ENCODE results near the gene TNIP2. TPM values are rescaled to one million over a fixed set of nuclear protein-coding genes. Genes with fewer than 3 reads are reported as not detected.

The TNIP2 gene
- total RNA-seq, 1 donor = 41.9 TPM

- no peak overlapping the region for H3K4me3 ChIP-seq (ENCODE audit: low read depth, low read length)
- TF ChIP-seq, protein P1, sequence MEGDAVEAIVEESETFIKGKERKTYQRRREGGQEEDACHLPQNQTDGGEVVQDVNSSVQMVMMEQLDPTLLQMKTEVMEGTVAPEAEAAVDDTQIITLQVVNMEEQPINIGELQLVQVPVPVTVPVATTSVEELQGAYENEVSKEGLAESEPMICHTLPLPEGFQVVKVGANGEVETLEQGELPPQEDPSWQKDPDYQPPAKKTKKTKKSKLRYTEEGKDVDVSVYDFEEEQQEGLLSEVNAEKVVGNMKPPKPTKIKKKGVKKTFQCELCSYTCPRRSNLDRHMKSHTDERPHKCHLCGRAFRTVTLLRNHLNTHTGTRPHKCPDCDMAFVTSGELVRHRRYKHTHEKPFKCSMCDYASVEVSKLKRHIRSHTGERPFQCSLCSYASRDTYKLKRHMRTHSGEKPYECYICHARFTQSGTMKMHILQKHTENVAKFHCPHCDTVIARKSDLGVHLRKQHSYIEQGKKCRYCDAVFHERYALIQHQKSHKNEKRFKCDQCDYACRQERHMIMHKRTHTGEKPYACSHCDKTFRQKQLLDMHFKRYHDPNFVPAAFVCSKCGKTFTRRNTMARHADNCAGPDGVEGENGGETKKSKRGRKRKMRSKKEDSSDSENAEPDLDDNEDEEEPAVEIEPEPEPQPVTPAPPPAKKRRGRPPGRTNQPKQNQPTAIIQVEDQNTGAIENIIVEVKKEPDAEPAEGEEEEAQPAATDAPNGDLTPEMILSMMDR (IDR thresholded peaks at IDR 0.05; ENCODE audit: insufficient read depth, low read depth, low read length) = no peak
- DNase-seq (ENCODE audit: low read depth) = no peak
Observed at GRCh38 chr4:2695346-2696060, 60.6 kb downstream of the TNIP2 start.

- no peak overlapping the region for H3K4me3 ChIP-seq (ENCODE audit: low read depth, low read length)
- TF ChIP-seq, protein P1 (IDR thresholded peaks at IDR 0.05; ENCODE audit: insufficient read depth, low read depth, low read length) = no peak
- DNase-seq (ENCODE audit: low read depth) = peak; percentile 21
Observed at GRCh38 chr4:2694691-2695090, 61.4 kb downstream of the TNIP2 start.

DNA sequence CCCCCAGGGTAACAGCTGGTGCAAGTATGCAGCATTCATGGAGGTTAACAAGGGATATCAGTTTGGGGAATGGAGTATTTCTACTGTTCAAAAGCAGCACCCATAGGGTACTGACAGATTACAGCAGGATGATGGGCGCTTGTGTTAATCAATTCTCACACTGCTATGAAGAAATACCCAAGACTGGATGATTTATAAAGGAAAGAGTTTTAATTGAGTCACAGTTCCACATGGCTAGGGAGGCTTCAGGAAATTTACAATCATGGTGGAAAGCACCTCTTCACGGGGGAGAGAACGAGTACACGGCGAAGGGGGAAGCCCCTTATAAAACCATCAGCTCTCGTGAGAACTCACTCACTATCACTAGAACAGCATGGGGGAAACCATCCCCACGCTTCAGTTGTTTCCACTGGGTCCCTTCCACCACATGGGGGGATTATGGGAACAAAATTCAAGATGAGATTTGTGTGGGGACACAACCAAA, 64.1 kb downstream of the TNIP2 start:
- DNase-seq (ENCODE audit: low read depth) = no peak
- TF ChIP-seq, protein P1 (IDR thresholded peaks at IDR 0.05; ENCODE audit: insufficient read depth, low read depth, low read length) = no peak
- no peak overlapping the region for H3K4me3 ChIP-seq (ENCODE audit: low read depth, low read length)

Other genes starting within 250 kb of the TNIP2 start
- 16.8 and 23.7 TPM in 2 replicates for gene FAM193A, start 219.7 kb downstream of the TNIP2 start, total RNA-seq
- 23.3 and 27.4 TPM in 2 replicates for gene SH3BP2, start 36.7 kb upstream of the TNIP2 start, total RNA-seq
- gene ADD1, start 87.5 kb upstream of the TNIP2 start, total RNA-seq = 212 and 235 TPM in 2 replicates
- gene NOP14, start 207.1 kb upstream of the TNIP2 start, total RNA-seq = 19.3 and 26.3 TPM in 2 replicates
- 6.4 and 7.3 TPM in 2 replicates for gene GRK4, start 207.2 kb upstream of the TNIP2 start, total RNA-seq

All from fibroblast of villous mesenchyme (primary cell).